Neuronal stem cell (in vitro differentiated cells): ENCODE results near the gene ZNF565.

Experiments used
- DNase-seq: peaks from one replicate; pipeline ENCODE4 v3.0.0-alpha.2; 2013; ENCODE audit warnings: low spot score
- H2AFZ ChIP-seq: one replicate; pipeline ENCODE4 v1.6.1; 2013; ENCODE audit warnings: mild to moderate bottlenecking, low read length, inconsistent platforms
- H2AK5ac ChIP-seq: 2 replicates; pipeline ENCODE4 v1.6.1; 2013; ENCODE audit warnings: low read depth, mild to moderate bottlenecking, inconsistent platforms, low read length, moderate library complexity, mixed read lengths
- H2BK120ac ChIP-seq: 2 replicates; pipeline ENCODE4 v1.6.1; 2013; ENCODE audit warnings: low read depth, mild to moderate bottlenecking, inconsistent platforms, low read length, moderate library complexity, mixed read lengths
- H2BK12ac ChIP-seq: one replicate; pipeline ENCODE4 v1.6.1; 2013; ENCODE audit warnings: low read length, inconsistent platforms
- H2BK15ac ChIP-seq: 2 replicates; pipeline ENCODE4 v1.6.1; 2013; ENCODE audit warnings: mild to moderate bottlenecking, low read length, inconsistent platforms, mixed read lengths
- H2BK5ac ChIP-seq: one replicate; pipeline ENCODE4 v1.6.1; 2013; ENCODE audit warnings: inconsistent platforms, mild to moderate bottlenecking, low read length, moderate library complexity
- H3K14ac ChIP-seq: one replicate; pipeline ENCODE4 v1.6.1; 2013; ENCODE audit warnings: low read length, inconsistent platforms
- H3K18ac ChIP-seq: 2 replicates; pipeline ENCODE4 v1.6.1; 2013; ENCODE audit warnings: low read length, inconsistent platforms
- H3K23ac ChIP-seq: 2 replicates; pipeline ENCODE4 v1.6.1; 2013; ENCODE audit warnings: low read depth, mild to moderate bottlenecking, mixed read lengths, low read length, inconsistent platforms; ENCODE audit not compliant: poor library complexity
- H3K27ac ChIP-seq: replicated peaks from 3 replicates; pipeline ENCODE4 v1.5.1; 2013; ENCODE audit warnings: low read length, inconsistent platforms
- H3K27me3 ChIP-seq, 3 experiments: 2 replicates each; pipeline ENCODE4 v1.6.1; 2013; ENCODE audit warnings: low read length in 3 of 3, mild to moderate bottlenecking in 2 of 3, inconsistent platforms in 1 of 3, low read depth in 1 of 3, mixed read lengths in 1 of 3, moderate library complexity in 1 of 3; ENCODE audit not compliant: control insufficient read depth in 3 of 3, insufficient read depth in 3 of 3
- H3K36me3 ChIP-seq, 2 donors: replicated peaks in 1 of 2; 2 replicates each; pipeline ENCODE4 v1.6.1; 2013; ENCODE audit warnings: low read length in 2 of 2; ENCODE audit not compliant: control insufficient read depth in 2 of 2, insufficient read depth in 2 of 2
- H3K4ac ChIP-seq: 2 replicates; pipeline ENCODE4 v1.6.1; 2013; ENCODE audit warnings: inconsistent platforms, mild to moderate bottlenecking, low read length, moderate library complexity
- H3K4me1 ChIP-seq, 2 donors: 1 replicate in 1 of 2; 2 replicates in 1 of 2; pipeline ENCODE4 v1.6.1; 2013; ENCODE audit warnings: low read length in 2 of 2, low read depth in 1 of 2; ENCODE audit not compliant: control insufficient read depth in 2 of 2, insufficient read depth in 1 of 2
- H3K4me2 ChIP-seq: one replicate; pipeline ENCODE4 v1.6.1; 2013; ENCODE audit warnings: mild to moderate bottlenecking, low read length, inconsistent platforms; ENCODE audit not compliant: insufficient read depth, poor library complexity, severe bottlenecking
- H3K4me3 ChIP-seq, 2 donors: 2 replicates each; pipeline ENCODE4 v1.5.1; 2013; ENCODE audit warnings: low read length in 2 of 2, mild to moderate bottlenecking in 2 of 2, inconsistent platforms in 1 of 2, moderate library complexity in 1 of 2
- H3K79me1 ChIP-seq: one replicate; pipeline ENCODE4 v1.6.1; 2013; ENCODE audit warnings: low read depth, mild to moderate bottlenecking, inconsistent platforms, low read length, moderate library complexity
- H3K9ac ChIP-seq: one replicate; pipeline ENCODE4 v1.6.1; 2013; ENCODE audit warnings: mild to moderate bottlenecking, low read depth, low read length, inconsistent platforms; ENCODE audit not compliant: poor library complexity
- H3K9me3 ChIP-seq, 2 donors: replicated peaks in 1 of 2; 2 replicates each; pipeline versions ENCODE3 to v1.6.1; 2013; ENCODE audit warnings: low read length in 2 of 2, mild to moderate bottlenecking in 2 of 2, inconsistent platforms in 1 of 2, low read depth in 1 of 2, mixed read lengths in 1 of 2, moderate library complexity in 1 of 2; ENCODE audit not compliant: control insufficient read depth in 2 of 2, insufficient read depth in 1 of 2
- H4K8ac ChIP-seq: one replicate; pipeline ENCODE4 v1.6.1; 2013; ENCODE audit warnings: low read depth, mild to moderate bottlenecking, inconsistent platforms, low read length, moderate library complexity
- H4K91ac ChIP-seq: one replicate; pipeline ENCODE4 v1.6.1; 2013; ENCODE audit warnings: low read length, low read depth, mild to moderate bottlenecking, inconsistent platforms; ENCODE audit not compliant: poor library complexity
- WGBS, 2 donors: extraction: QIAGEN DNeasy Blood & Tissue Kit; methylation state at CpG; one replicate each; pipeline ENCODE4 v1.1.7; 2013; ENCODE audit warnings: missing lambda C conversion rate in 2 of 2, mixed read lengths in 1 of 2; ENCODE audit not compliant: insufficient read length in 2 of 2, insufficient replicate concordance in 1 of 2; ENCODE audit errors: extremely low coverage in 2 of 2; 5-methylcytosine and 5-hydroxymethylcytosine counted together

Gene ZNF565

DNA sequence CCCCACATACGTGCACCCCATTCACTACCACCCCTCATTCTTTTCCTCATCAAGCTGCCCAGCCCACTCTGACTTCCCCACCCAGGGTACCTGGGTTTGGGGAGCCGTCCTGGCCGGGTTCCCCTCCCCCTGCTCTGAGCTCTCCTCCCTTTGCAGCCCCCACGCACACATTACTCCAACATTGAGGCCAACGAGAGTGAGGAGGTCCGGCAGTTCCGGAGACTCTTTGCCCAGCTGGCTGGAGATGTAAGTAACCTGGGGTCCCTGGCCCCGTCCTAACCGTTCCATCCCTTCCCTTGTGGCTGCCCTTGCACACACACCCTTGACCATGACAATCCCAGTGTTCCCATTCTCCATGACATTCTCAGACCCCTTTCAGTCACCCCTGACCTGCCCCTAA lies 72.0 kb downstream of the ZNF565 start:
- H3K9ac ChIP-seq: peak overlapping the region; percentile 0
- DNase-seq: no peak
- no peak overlapping the region for H2BK120ac ChIP-seq
- no peak overlapping the region for H2AFZ ChIP-seq
- no peak overlapping the region for H3K27ac ChIP-seq
- no peak overlapping the region for H4K91ac ChIP-seq
- peaks cover 2 to 7% of the 10 kb centered on the region in 2 donors for H3K4me1 ChIP-seq
- H3K36me3 ChIP-seq: peaks cover 36 to 55% of the 10 kb centered on the region in 2 donors
- no peak overlapping the region for H2BK12ac ChIP-seq
- H3K4ac ChIP-seq: no peak overlapping the region
- H2BK15ac ChIP-seq: no peak overlapping the region
- H3K14ac ChIP-seq: no peak overlapping the region
- peak overlapping the region; percentile 72 for H2BK5ac ChIP-seq
- WGBS, 2 donors: no CpG with 5 or more reads among the region's 9 CpGs
- no peaks in the 10 kb centered on the region for H3K27me3 ChIP-seq
- peaks cover 12% of the 10 kb centered on the region for H3K79me1 ChIP-seq
- H3K4me3 ChIP-seq: peak overlapping the region in 1 of 2 donors; percentile 6
- no peak overlapping the region for H3K4me2 ChIP-seq
- H3K9me3 ChIP-seq: peaks cover 0 to 3% of the 10 kb centered on the region in 2 donors
- H4K8ac ChIP-seq: no peak overlapping the region
- no peak overlapping the region for H3K18ac ChIP-seq
- H3K23ac ChIP-seq: no peak overlapping the region
- no peak overlapping the region for H2AK5ac ChIP-seq

DNA sequence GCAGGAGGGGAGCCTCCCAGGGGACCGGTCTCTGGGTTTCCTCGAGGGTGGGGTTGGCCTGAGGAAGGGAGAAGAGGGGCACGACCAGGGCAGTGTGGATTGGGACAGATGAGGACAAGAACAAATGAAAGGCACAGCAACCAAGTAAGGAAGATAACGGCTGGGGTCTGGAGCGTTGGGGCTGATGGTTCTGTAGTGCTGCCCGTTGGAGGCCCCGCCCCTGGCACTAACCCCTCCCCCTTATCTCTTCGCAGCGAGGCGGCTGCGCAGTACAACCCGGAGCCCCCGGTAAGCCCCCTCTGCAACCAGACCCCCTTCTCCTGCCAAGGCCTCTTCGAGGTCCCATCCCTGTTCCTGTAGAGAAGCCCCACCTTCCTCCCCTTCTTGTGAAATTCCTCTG lies 72.4 kb downstream of the ZNF565 start:
- WGBS, 2 donors: no CpG with 5 or more reads among the region's 14 CpGs
- Histone ChIP-seq H4K8ac (no peak overlapping the region), H4K91ac (no peak overlapping the region), H3K27ac (no peak overlapping the region), H2AFZ (no peak overlapping the region), H2BK5ac (peak overlapping the region; percentile 92), H2AK5ac (peak overlapping the region; percentile 16), H3K27me3 (no peaks in the 10 kb centered on the region), H3K4me3 (no peak overlapping the region), H3K14ac (no peak overlapping the region), H3K36me3 (peaks cover 34 to 52% of the 10 kb centered on the region in 2 donors), H3K4me1 (peaks cover 2 to 8% of the 10 kb centered on the region in 2 donors), H3K18ac (no peak overlapping the region), H3K23ac (no peak overlapping the region), H2BK12ac (peak overlapping the region; percentile 94), H3K4ac (no peak overlapping the region), H3K4me2 (no peak overlapping the region), H2BK120ac (no peak overlapping the region), H3K9me3 (peaks cover 0 to 3% of the 10 kb centered on the region in 2 donors), H3K79me1 (peaks cover 12% of the 10 kb centered on the region), H2BK15ac (no peak overlapping the region), H3K9ac (no peak overlapping the region)
- DNase-seq: no peak

DNA sequence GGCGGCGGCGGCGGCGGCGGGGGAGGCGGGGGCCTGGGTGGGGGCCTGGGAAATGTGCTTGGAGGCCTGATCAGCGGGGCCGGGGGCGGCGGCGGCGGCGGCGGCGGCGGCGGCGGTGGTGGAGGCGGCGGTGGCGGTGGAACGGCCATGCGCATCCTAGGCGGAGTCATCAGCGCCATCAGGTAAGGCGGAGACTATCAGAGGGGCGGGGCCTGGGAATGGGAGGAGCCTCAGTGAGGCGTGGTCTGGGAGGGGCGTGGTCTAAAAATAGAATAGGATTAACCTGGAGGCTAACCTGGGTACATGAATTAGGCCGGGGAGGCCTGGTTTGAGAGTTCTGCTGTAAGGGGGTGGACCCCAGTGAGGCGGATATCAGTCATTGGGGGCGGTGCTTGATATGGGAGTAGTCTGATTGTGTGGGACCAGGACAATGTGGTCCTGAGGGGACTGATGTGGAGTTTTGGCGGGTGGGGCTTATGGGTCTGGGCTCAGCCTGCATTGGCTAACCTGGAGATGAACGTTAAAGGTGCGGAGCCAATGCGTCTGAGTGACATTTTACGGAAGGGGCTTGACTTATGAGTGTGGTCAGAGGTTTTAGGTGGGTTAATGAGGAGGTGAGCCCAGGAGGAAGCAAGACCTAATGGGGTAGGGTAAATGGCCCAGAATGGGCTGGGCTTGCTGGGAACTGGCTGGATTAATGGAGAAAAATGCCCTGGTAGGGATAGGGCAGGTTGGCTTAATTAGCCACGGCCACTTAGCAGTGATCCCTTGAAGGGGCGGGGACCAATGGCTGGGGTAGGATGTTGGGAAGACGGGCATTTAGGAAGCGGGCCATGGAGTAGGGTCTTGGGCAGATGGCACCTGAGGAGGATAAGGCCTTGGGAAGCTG lies 73.2 kb downstream of the ZNF565 start:
- H3K4me1 ChIP-seq: peaks cover 2 to 10% of the 10 kb centered on the region in 2 donors
- H3K36me3 ChIP-seq: peaks cover 26 to 44% of the 10 kb centered on the region in 2 donors
- no peaks in the 10 kb centered on the region for H3K27me3 ChIP-seq
- DNase-seq: peak; percentile 79
- peak overlapping the region; percentile 6 for H3K23ac ChIP-seq
- no peak overlapping the region for H3K4ac ChIP-seq
- no peak overlapping the region for H2BK12ac ChIP-seq
- WGBS, 2 donors: no CpG with 5 or more reads among the region's 42 CpGs
- H4K91ac ChIP-seq: no peak overlapping the region
- H2BK120ac ChIP-seq: no peak overlapping the region
- no peak overlapping the region for H3K18ac ChIP-seq
- H3K14ac ChIP-seq: no peak overlapping the region
- no peak overlapping the region for H2BK15ac ChIP-seq
- peak overlapping the region; percentile 93 for H2BK5ac ChIP-seq
- H3K4me3 ChIP-seq: peak overlapping the region; percentile 81 to 93
- H3K9me3 ChIP-seq: peaks cover 0 to under 1% of the 10 kb centered on the region in 2 donors
- H3K4me2 ChIP-seq: peak overlapping the region; percentile 47
- H2AK5ac ChIP-seq: peak overlapping the region; percentile 16
- peak overlapping the region; percentile 92 for H3K9ac ChIP-seq
- H3K27ac ChIP-seq: peak overlapping the region; percentile 77
- peak overlapping the region; percentile 84 for H2AFZ ChIP-seq
- no peak overlapping the region for H4K8ac ChIP-seq
- peaks cover 12% of the 10 kb centered on the region for H3K79me1 ChIP-seq

DNA sequence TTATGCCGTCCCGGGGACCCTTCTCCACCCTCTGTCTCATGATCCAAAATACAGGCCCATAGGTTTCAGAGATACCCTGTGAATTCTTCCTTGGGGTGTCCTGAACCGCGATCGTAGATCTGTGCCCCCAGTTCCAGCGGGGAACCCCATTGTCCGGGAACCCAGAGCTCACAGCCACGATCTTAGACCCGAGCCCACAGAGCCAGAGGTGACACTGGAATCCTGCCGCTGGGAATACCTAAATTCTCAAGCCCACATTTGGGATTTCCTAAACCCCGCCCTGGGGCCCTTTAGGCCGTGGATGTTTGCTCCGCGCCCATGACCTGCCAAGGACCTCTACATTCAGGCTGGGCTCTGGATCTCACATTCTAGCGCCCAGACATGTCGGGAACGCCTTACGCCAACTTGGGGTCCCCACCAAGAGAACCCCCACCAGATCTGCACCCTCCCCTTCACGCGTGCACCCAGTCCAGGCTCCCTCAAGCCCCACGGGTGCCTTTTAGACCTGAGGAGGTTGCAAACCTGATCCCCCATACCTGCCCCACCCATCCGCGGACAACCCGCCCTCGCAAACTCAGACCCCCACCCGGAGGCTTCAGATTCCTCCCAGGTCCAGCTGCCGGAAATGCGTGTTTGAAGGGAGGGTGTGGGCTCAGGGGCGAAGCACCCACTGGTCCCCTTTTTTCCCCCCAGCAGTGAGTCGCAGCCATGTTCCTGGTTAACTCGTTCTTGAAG lies 74.0 kb downstream of the ZNF565 start:
- H3K4ac ChIP-seq: no peak overlapping the region
- H3K23ac ChIP-seq: peak overlapping the region; percentile 86
- no CpG with 5 or more reads among the region's 31 CpGs for WGBS, 2 donors
- H3K4me2 ChIP-seq: peak overlapping the region; percentile 61
- H3K27me3 ChIP-seq: no peaks in the 10 kb centered on the region
- H2AK5ac ChIP-seq: peak overlapping the region; percentile 33
- H3K27ac ChIP-seq: peak overlapping the region; percentile 77
- H2AFZ ChIP-seq: peak overlapping the region; percentile 84
- no peak overlapping the region for H3K14ac ChIP-seq
- H3K79me1 ChIP-seq: peaks cover 12% of the 10 kb centered on the region
- H3K18ac ChIP-seq: peak overlapping the region; percentile 98
- H4K91ac ChIP-seq: no peak overlapping the region
- peak; percentile 36 for DNase-seq
- no peaks in the 10 kb centered on the region for H3K9me3 ChIP-seq
- H2BK120ac ChIP-seq: peak overlapping the region; percentile 28
- H2BK5ac ChIP-seq: peak overlapping the region; percentile 93
- no peak overlapping the region for H4K8ac ChIP-seq
- H3K36me3 ChIP-seq: peaks cover 18 to 36% of the 10 kb centered on the region in 2 donors
- peaks cover 2 to 10% of the 10 kb centered on the region in 2 donors for H3K4me1 ChIP-seq
- H3K4me3 ChIP-seq: peak overlapping the region; percentile 81 to 93
- H3K9ac ChIP-seq: peak overlapping the region; percentile 92
- no peak overlapping the region for H2BK12ac ChIP-seq
- peak overlapping the region; percentile 88 for H2BK15ac ChIP-seq
